SK-N-SH (cell line): ENCODE results near the gene BBS4.

Source experiments
- CHD2 ChIP-seq: fragments of 150-350 bp; IDR thresholded peaks from 2 replicates; pipeline ENCODE4 v1.6.1; 2018; ENCODE audit warnings: low read length; ENCODE audit not compliant: partially characterized antibody
- CTCF ChIP-seq: fragments of 200-600 bp; sonication (generic); IDR thresholded peaks from 2 replicates; pipeline ENCODE4 v1.6.1; 2017; ENCODE audit warnings: antibody characterized with exemption, mild to moderate bottlenecking, moderate library complexity
- FOXJ3 ChIP-seq: sonication (generic); formaldehyde crosslinking; IDR thresholded peaks from 2 replicates; pipeline ENCODE4 v1.5.1; 2020; ENCODE audit warnings: mild to moderate bottlenecking, missing genetic modification reagents
- FOXM1 ChIP-seq: IDR thresholded peaks from 2 replicates; pipeline ENCODE4 v1.4.0; 2012; ENCODE audit warnings: low read depth, mild to moderate bottlenecking
- MAX ChIP-seq: IDR thresholded peaks from 2 replicates; pipeline ENCODE4 v1.4.0; 2012; ENCODE audit warnings: low read depth
- MEF2A ChIP-seq: IDR thresholded peaks from 2 replicates; pipeline ENCODE4 v1.4.0; 2012; ENCODE audit warnings: low read depth, borderline replicate concordance
- MXI1 ChIP-seq: IDR thresholded peaks from 2 replicates; pipeline ENCODE4 v1.6.1; 2012; ENCODE audit warnings: mild to moderate bottlenecking, low read depth, low read length, improper control_type of control experiment
- POLR2AphosphoS5 ChIP-seq: IDR thresholded peaks from 2 replicates; pipeline ENCODE4 v1.6.1; 2012; ENCODE audit warnings: low read depth, low read length
- RAD21 ChIP-seq: IDR thresholded peaks from 2 replicates; pipeline ENCODE4 v1.6.1; 2012; ENCODE audit warnings: mild to moderate bottlenecking, low read length
- SIN3A ChIP-seq: IDR thresholded peaks from 2 replicates; pipeline ENCODE4 v1.6.1; 2012; ENCODE audit warnings: low read depth, mild to moderate bottlenecking, low read length, moderate library complexity, borderline replicate concordance
- USF2 ChIP-seq: fragments of 150-350 bp; IDR thresholded peaks from 2 replicates; pipeline ENCODE4 v1.6.1; 2017; ENCODE audit warnings: antibody characterized with exemption, low read length, low read depth, borderline replicate concordance

- TF ChIP-seq CTCF (no peak), FOXJ3 (CRISPR knock-in tag) (no peak), SIN3A (no peak), MXI1 (no peak), MAX (no peak), USF2 (no peak), FOXM1 (no peak), POLR2AphosphoS5 (no peak), MEF2A (no peak), CHD2 (no peak), RAD21 (no peak)
Measured at GRCh38 chr15:72688697-72689096, 2.7 kb downstream of the BBS4 start.
